GM13977 (cell line): ENCODE results near the gene TTLL3.

ENCODE experiments used
- DNase-seq: peaks from one replicate; pipeline ENCODE4 v3.0.0; 2012; ENCODE audit warnings: low spot score
- CTCF ChIP-seq: IDR thresholded peaks from 2 replicates; pipeline ENCODE4 v1.5.1; 2012; ENCODE audit warnings: mild to moderate bottlenecking, control low read depth; ENCODE audit not compliant: insufficient read depth; ENCODE audit errors: extremely low read depth, missing control alignments
- in situ Hi-C: fragments of 300-500 bp; cut with MboI; formaldehyde crosslinking; loops from one replicate; pipeline ENCODE4 v1.12.0; 2022; ENCODE audit warnings: low sequenced_read_pairs, low pct_unique_long_range_greater_than_20kb, mixed read lengths, inconsistent platforms; ENCODE audit not compliant: unreplicated experiment

The TTLL3 gene

GRCh38 chr3:9777694-9778021 is 32.4 kb upstream of the TTLL3 start:
- in situ Hi-C loops = no loop called here
- TF ChIP-seq CTCF = no peak
- no peak for DNase-seq

GRCh38 chr3:9778143-9779074 is 31.7 kb upstream of the TTLL3 start:
- DNase-seq = peak; percentile 44
- no peak for TF ChIP-seq CTCF
- in situ Hi-C loops = no loop called here

GRCh38 chr3:9779075-9779593 is 30.9 kb upstream of the TTLL3 start:
- in situ Hi-C loops = no loop called here
- no peak for DNase-seq
- TF ChIP-seq CTCF = no peak

GRCh38 chr3:9779721-9780457 is 30.2 kb upstream of the TTLL3 start:
- in situ Hi-C loops = no loop called here
- no peak for TF ChIP-seq CTCF

GRCh38 chr3:9780458-9780812 is 29.6 kb upstream of the TTLL3 start:
- no peak for TF ChIP-seq CTCF
- in situ Hi-C loops = no loop called here
- DNase-seq = no peak

More at GRCh38 chr3:9779721-9780457, 30.2 kb upstream of the TTLL3 start:
- DNase-seq = peak; percentile 57

- no peak for DNase-seq
- no peak for TF ChIP-seq CTCF
- in situ Hi-C loops = no loop called here
These were observed 29.2 kb upstream of the TTLL3 start for GRCh38 chr3:9780910-9781309.
